ENCODE results near the gene MRPS14.
"Not testable (repeated sequence)": the region's sequence is repeated elsewhere in the genome, so short reads cannot be mapped to it uniquely, and the experiment has no call there.

Gene MRPS14

DNA sequence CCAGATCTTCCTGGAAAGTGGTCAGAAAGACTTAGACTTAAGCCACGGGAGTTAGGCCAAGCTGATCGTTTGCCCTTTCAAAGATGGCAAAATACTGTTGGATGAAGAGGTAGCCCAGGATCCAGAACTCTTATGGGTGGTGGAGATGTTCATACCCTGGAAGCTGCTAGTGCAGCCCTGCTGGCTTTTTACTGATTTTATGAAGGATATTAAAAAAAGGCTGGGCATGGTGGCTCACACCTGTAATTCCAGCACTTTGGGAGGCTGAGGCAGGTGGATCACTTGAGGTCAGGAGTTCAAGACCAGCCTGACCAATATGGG lies 657 bp upstream of the MRPS14 start:
- not testable (repeated sequence) for DNase-seq (ENCODE audit: low spot score)

DNA sequence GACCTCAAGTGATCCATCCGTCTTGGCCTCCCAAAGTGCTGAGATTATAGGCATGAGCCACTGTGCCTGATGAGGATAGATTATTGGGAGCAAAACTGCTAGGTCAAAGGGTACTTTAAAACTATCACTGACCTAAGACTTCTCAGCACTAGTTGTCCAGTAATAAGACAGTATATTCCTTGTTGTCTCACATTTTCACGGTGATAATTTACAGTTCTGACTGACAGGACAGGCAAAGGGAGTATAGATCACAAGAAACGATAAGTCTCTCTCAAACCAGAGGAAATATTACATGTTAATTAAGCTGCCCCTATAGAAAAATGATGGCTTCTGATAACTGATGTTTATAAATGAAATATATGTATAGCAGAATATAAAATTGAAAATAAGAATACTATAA lies 3.7 kb downstream of the MRPS14 start:
- DNase-seq (ENCODE audit: low spot score) = no peak

DNA sequence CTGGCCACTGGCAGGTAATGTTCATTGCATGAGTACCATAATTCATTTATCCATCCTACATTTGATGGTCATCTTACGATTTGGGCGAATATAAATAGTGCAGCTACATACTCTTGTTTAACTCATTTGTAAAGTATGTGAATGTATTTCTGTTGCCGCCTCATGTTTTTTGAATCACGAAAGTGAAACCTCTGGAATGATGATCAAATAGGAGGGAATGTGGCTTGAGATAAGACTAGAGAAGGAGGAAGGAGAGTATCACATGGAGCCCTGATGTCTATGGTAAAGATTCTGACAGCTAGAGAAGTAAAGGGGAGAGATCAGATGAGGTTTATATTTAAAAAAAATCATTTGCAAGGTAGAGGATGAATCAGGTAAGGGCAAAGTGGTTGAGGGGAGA lies 8.0 kb downstream of the MRPS14 start:
- DNase-seq (ENCODE audit: low spot score) = no peak

DNA sequence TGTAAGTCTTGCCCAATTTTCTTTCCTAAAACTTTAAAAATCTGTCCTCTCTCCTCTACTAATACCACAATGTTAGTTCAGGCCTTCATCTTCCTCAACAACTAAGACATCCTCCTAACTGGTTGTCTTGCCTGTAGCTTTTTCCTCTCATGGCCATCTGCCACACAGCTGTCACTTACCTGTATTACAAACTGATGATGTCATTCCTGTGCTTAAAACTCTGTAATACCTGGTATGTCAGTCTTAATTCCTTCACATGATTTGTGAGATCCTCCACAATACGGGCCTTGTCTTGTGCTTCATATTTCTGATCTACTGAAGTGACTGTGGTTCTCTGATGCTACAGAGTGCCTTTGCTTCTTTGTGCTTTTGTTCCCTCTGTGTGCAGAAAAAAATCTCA lies 9.8 kb downstream of the MRPS14 start:
- no peak for DNase-seq (ENCODE audit: low spot score)

DNA sequence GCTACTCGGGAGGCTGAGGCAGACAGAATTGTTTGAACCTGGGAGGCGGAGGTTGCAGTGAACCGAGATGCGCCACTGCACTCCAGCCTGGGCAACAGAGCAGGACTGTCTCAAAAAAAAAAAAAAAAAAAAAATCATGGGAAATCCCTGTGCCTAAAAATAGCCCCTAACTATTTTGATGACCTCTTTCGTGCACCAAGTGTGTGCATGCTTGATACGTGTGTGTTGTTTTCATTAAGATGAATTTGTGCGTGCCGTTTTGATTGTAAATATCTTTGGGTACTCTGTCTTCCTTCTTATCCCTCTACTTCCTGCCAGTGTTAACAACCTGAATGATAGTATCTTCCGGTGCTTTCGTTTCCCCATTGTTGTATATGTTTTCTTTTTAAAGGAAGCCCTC lies 13.7 kb downstream of the MRPS14 start:
- no peak for DNase-seq (ENCODE audit: low spot score)

DNA sequence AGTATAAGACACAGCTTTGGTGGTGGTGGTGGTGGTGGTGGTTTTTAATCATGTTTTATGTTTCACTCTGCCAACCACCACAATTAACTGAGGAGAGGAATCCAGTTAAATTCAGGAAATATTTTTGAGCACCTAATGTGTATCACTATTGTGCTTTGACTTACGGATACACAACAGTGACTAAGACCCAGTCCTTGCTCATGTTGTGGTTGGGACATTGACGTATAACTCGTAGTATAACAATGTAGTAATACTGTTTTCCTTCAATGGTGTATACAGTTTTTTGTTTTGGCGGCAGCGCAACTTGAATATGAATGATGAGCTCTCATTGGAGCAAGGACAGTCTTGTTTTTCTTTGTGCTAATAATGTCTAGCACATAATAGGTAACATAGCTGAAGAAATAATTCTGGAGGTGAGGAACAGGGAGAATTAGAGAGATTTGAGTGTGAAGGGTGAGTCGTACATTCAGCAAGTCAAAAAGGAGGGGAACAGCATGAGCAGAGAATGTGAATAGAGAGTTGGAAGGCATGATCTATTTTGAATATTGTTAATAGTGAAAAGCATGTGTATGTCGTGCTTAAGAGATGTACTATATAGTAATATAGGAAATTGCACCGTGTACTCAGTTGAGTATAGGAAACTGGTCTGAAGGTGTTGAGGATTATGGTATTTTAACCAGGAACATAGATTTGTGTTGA lies 18.0 kb downstream of the MRPS14 start:
- no peak for DNase-seq (ENCODE audit: low spot score)

DNA sequence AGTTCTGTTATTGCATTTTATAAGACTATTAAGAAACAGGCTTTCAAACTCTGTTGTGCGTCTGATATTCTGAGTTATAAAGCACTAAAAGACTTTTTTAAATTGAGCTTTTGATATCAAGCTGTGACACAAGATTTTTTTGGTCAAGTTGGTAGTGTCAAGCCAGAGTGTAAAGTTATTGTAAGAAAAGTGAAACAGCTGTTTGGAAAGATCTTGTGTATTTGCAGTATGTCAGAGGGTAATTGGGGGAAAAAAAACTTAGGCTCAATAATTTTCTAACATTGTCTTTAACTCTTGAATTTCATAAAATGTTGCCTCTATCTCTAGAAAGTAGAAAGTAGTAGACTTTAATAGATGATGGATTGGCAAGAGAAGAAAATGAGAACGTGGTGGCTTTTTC lies 19.7 kb downstream of the MRPS14 start:
- no peak for DNase-seq (ENCODE audit: low spot score)

DNA sequence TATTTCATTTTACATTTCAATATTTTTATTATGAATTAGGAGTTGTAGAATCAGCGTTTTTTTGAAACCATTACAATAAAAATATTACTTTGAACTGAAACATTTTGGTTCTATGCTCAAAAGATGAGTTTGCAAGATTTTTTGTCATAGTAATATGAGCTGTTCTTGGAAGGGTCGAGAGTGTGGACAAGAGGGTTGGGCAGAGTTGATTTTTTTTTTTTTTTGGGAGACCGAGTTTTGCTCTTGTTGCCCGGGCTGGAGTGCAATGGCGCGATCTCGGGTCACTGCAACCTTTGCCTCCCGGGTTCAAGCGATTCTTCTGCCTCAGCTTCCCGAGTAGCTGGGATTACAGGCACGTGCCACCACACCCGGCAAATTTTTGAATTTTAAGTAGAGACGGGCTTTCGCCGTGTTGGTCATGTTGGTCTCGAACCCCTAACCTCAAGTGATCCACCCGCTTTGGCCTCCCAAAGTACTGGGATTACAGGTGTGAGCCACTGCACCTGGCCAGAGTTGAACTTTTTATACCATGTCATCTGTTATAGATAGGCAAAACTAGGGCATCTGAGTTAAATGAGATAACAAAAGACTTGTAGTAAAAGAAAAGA lies 20.2 kb downstream of the MRPS14 start:
- DNase-seq (ENCODE audit: low spot score) = no peak

DNA sequence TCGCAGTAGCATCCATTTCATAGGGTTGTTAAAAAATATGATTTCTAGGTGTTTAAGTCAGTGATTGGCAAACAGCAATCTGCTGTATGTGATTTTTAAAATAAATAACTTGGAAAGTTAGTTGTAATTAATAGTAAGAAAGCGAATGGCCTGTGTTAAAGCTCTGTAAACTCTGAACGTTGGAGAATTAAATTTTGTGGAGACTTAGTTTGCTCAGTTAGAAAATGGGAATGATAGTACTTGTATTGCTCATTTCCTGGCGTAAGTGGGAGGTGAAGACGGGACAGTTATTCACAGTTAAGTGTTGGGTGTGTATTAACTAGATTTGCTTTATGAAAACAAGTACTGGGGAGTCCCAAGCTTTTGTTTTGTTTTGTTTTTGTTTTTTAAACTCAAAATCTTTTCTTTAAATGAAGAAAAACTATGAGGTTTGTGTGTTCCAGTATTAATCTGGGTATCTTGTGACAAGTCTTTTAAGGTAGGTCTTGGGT lies 22.5 kb downstream of the MRPS14 start:
- peak; percentile 47 for DNase-seq (ENCODE audit: low spot score)

DNA sequence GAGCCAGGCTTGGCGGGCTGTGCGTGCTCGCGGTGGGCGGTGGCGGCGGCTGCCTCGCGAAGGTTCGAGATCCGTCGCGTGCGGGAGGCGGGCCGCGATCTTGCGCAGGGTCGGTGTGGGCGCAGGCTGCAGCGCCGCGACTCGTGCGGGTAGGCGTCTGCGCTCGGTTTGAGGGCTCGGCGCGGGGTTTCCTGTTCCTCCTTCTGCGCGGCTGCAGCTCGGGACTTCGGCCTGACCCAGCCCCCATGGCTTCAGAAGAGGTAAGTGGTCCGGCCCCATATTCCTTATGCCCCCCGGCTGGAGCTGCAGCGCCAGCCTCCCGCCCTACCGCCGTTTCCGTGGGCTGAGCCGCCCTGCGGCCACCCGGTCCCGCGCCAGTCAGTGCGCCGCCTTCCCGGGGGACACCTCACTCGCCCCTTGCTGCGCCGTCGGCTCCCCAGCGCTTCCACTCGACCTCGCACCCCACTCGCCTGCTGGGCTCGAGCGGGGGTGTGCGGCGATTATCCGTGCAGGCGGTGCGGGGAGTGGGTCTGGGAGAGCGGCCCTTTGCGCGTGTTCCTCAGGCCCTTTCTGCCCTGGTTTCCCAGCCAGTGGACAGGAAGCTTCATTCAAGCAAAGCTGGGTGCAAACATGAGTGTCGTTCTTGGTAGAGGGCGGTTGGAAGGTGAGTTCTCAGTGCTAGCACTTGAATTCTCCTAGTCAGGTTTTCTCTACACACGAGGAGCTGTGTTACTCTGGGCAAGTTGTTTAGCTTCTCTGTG lies 23.1 kb downstream of the MRPS14 start, which contains the start of gene CACYBP:
CACYBP (plus strand) TSS at position 12 of the 761 bp plus-strand sequence; CDS start at position 246, 234 bp downstream.
- peak; percentile 59 for DNase-seq (ENCODE audit: low spot score)

DNA sequence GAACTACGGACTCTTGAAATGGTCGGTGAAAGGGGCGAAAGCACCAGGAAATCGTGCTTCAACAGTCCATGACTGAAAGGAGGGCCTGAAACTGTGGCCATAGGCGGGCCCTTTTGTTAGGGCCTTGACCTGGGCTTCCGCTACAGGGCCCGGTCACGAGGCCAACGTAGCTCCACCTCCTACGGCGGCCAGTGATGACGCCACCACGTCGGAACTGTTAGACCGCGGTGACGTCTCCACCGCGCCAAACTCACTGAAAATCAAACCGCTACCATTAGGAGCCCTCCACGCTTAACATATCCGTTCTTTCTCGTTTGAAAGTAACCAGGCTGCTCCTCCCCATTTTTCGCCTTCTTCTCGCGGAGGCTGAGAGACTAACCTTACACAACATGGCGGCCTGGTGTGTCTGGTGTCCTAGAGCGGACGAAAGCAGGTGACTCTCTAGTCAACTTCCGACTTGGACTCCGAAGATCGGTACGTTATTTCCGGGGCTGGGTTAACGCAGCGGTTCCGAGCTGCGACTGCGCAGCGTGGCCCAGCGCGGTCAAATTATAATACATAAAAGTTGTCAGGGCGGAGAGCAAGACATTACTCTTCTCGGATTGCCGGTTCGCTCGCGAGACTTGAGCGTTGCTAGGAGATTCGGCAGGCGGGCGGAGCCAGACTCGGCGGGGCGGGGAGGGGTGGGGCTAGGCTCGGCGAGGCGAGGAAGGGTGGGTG lies 23.8 kb downstream of the MRPS14 start:
- peak; percentile 100 for DNase-seq (ENCODE audit: low spot score)

DNA sequence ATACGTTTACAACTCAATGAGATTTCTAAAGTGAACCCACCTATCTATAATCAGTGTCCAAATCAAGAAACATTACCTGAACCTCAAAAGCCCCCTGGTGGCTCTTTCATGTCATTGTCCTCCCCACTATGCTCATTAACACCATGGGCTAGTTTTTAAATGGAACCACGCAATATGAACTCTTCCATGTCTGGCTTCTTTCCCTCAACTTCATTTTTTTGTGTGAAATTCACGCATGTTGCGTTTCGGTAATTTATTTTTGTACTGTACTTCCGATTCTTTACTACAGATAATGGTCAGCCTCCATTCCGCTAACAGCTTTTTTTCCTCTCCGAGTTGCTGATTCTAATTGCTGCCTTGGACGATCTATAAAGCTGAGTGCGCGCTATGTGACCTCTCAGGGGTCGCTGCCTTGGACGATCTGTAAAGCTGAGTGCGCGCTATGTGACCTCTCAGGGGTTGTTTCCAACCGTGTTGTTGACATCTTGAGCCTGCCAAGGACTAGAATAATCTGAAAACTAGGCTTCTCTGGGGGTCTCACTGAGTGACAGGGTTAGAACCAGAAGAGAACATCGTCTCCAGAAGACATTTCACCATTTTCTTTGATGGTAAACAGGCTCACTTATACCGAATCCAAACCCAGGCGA lies 24.5 kb downstream of the MRPS14 start:
- peak; percentile 87 for DNase-seq (ENCODE audit: low spot score)

DNA sequence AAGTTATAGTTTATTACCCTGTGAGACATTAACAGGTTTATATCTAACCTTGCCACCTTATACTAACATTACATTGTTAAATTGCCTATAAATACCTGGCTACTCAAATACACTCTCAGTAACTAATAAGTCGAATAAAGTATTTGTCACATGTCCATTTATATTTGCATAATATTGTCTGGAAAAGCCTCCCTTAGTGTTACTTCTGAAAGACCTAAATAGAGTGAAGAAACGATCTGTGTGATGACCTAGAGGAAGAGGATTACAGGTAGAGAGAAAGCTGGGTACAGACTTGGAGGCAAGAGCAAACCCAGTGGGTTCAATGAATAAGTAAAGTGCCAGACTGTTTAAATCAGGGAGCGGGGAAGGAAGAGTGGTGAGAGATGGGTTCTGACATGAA lies 26.2 kb downstream of the MRPS14 start:
- DNase-seq (ENCODE audit: low spot score) = no peak

DNA sequence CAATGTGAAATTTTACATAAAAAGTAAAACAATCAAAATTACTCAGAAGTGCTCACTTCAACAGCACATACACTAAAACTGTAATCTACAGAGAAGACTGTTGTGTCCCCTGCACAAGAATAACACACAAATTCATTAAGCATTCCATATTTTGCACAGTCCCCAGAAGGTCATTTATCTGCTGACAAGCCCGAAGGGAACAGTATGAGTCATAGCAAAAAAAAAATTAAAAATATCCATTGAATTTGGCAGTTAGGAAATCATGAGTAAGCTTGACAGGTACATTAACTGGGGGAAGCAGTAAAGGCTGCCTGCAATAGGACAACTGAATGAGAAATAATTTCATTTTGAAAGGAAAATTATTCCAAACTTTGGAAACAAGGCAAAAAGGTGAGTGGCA lies 26.7 kb downstream of the MRPS14 start:
- no peak for DNase-seq (ENCODE audit: low spot score)

DNA sequence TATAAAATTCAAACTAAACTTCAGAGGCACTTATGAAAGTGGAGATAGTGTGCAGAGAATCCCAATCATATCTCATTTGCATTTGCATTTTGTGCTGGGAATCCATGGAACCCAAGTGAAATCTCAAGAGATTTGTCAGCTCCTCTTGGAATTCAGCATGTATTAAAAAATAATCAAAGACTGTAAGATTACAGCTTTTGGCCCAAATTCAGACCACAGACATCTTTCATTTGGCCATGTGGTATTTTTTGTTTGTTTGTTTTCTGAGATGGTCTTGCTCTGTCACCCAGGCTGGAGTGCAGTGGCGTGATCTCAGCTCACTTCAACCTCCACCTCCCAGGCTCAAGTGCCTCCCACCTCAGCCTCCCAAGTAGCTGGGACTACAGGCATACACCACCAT lies 27.3 kb downstream of the MRPS14 start:
- DNase-seq (ENCODE audit: low spot score) = no peak

DNA sequence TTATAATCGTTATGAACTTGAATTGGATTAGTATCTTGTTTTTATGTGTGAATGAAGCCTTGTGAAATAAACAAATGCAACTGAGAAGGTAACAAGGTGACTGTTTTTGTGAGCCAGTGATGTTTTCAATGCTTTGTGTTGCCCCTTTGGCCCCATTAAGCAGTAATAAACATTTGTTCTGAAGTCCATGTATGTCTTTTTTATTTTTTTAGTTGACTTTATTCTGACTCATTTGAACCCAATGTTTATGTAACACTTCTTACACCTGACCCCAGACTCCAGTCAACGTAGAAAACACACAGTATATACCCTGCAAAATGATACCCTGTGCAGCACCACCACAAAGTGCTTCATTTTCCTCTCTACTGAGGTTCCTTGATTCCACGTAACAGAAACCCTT lies 28.1 kb downstream of the MRPS14 start:
- no peak for DNase-seq (ENCODE audit: low spot score)

DNA sequence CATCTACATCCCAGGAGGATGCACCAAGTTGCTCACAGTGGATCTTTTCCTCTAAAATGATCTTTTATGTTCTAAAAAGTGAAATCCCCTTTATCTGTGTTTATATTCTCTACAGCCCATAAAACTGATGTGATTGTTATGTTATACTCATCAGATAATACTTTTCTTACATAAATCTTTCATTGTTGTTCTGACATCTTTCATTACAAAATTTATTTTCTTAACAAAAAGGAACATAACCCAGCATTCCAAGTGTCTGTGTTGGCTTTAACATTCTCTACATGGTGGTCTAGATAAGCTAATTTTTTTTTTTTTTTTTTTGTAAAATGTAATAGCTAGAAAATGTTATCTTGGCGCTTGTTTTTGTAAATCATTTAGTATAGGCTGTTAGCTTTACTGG lies 31.8 kb downstream of the MRPS14 start:
- no peak for DNase-seq (ENCODE audit: low spot score)

DNA sequence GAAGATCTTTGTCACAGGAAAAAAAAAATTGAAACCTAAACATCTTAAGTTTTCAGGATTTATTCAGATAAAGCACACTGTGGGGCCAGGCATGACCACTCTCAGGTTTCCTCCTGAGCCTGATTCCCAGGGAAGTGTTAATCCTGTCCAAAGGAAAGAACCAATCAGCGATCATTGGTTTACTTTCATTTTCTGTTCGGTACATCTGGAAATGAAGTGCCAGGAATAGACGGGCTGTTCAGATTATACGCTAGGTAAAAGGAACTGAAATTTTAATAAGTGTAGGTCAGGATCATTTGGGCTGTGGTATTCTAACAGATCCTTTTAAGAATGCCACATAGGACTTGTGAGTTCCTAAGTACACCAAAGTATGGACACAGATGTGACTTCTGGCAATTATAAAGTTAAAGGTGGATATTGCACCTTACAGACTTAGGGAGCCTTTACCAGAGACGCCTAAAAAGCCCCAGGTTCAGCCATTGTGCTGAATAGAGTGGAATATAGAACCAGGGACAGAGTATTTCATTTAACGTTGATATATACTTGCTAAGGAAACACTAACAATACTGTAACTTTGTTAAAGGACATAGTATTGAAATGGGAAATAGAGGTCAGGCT lies 32.7 kb downstream of the MRPS14 start:
- peak; percentile 83 for DNase-seq (ENCODE audit: low spot score)

DNA sequence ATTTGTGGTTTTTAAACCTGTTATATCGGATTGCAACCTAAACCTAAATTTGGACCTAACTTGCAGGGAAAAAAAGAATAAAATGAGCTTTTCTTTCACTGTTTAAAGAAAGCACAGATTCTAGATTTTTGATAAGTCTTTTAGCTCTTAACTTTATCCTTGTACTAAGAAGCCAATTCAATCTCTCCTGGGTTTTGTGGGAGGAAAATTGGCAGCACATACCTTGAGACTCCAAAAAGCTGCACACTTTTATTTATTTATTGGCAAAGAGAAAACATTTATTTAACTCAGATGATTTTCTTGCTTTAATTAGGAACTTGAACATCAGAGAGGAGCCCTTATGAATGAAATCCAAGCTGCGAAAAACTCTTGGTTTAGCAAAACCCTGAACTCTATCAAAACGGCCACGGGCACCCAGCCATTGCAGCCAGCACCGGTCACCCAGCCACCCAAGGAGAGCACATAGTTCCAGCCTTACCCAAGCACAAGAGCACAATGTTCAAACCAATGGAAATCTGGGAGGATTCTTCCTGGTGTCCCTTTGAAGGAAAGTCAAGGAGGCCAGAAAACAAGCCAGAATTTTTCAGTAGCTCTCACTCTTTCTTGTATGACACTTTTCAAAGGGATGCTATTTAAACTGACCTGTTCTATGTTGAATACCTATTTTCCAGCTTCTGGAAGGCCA lies 33.5 kb downstream of the MRPS14 start:
- no peak for DNase-seq (ENCODE audit: low spot score)

DNA sequence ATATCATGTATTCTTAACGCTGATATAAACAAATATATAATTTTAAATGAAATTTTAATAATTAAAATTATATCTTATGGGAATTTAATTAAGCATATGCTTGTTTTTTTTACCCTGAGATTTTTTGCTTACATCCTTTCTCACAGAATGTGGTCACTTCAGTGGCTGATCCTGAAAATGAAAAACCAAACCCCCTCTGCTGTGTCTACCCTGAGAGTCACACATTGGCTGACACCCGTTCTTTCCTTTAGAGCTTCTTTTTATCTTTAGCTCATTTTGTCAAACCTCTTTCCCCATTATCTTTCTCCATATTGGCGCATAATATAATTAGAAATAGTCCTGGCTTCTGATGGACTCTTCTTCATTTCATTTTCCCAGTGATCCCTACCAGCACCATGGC lies 34.2 kb downstream of the MRPS14 start:
- DNase-seq (ENCODE audit: low spot score) = no peak

DNA sequence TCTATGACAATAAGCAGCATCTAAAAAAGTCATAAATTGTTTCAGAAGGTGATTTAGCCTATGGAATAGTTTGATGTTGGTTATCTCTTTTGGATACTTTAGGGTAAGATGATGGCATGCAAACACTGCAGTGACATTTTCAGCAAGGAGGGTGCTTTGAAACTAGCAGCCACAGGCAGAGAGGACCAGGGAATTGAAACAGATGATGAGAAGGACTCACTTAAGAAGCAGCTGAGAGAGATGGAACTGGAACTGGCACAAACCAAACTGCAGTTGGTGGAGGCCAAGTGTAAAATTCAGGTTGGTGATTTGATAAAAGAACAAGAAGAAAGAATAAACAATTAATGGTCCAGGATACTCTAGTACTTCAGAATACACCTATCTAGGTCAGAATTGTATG lies 34.7 kb downstream of the MRPS14 start:
- no peak for DNase-seq (ENCODE audit: low spot score)
